Adrenal gland (tissue), 12 donors: Measurements from ENCODE around the gene RTL1. TPM values are rescaled to one million over a fixed set of nuclear protein-coding genes. Genes with fewer than 3 reads are reported as not detected.

ENCODE experiments used
- DNase-seq, 7 donors: peaks; one replicate each; pipeline ENCODE4 v3.0.0-alpha.2; 2019 to 2020
- H3K27ac ChIP-seq, 5 donors: fragments of 200-600 bp; sonication (generic) in 4 of 5; 1 replicate in 3 of 5; 2 replicates in 2 of 5; pipeline versions ENCODE4 v1.5.1 to v1.8.0; 2016 to 2020; ENCODE audit warnings: mild to moderate bottlenecking in 1 of 5
- H3K27me3 ChIP-seq: fragments of 200-600 bp; 2 replicates; pipeline ENCODE4 v1.8.0; 2021
- H3K36me3 ChIP-seq, 2 donors: fragments of 200-600 bp; replicated peaks in 1 of 2; 1 replicate in 1 of 2; 2 replicates in 1 of 2; pipeline versions ENCODE4 v1.5.1 to v1.8.0; 2018 to 2022
- H3K4me1 ChIP-seq, 2 donors: fragments of 200-600 bp; replicated peaks in 1 of 2; 1 replicate in 1 of 2; 2 replicates in 1 of 2; pipeline versions ENCODE4 v1.5.1 to v1.8.0; 2018 to 2021
- H3K4me3 ChIP-seq, 4 donors: fragments of 200-600 bp; sonication (generic) in 3 of 4; one replicate each; pipeline ENCODE4 v1.5.1; 2016 to 2018
- H3K9me3 ChIP-seq, 3 donors: fragments of 200-600 bp; sonication (generic) in 1 of 3; replicated peaks in 1 of 3; 1 replicate in 2 of 3; 2 replicates in 1 of 3; pipeline versions ENCODE4 v1.5.1 to v1.8.0; 2016 to 2021
- POLR2A ChIP-seq, 2 donors: fragments of 450-650 bp; IDR thresholded peaks; one replicate each; pipeline ENCODE4 v1.6.1; 2017; ENCODE audit warnings: antibody characterized with exemption in 2 of 2, mild to moderate bottlenecking in 2 of 2, moderate library complexity in 1 of 2
- whole genome bisulfite sequencing, 4 donors: extraction: QIAGEN DNeasy Blood & Tissue Kit in 2 of 4; methylation state at CpG; one replicate each; pipeline versions ENCODE4 v1.1.5 to v1.1.7; 2013 to 2017; 5-methylcytosine and 5-hydroxymethylcytosine counted together
- intact Hi-C, 2 donors: fragments of 100-400 bp; cut with DNase I; formaldehyde crosslinking; loops; one replicate each; pipeline versions ENCODE4 v1.14.1 to v1.15.0; 2022 to 2023
- polyA plus RNA-seq, 3 donors: library from polyadenylated mRNA; stranded (reverse); fragments of 200-250 nt in 2 of 3; fragments of 350-450 nt in 1 of 3; fragmentation: Illumina TruSeq in 1 of 3; extraction: RNeasy Lipid Tissue Mini Kit (QIAGEN cat#74804) in 1 of 3; gene quantifications; one replicate each; pipeline ENCODE4 v1.2.3, GENCODE V29; 2013 to 2014
- total RNA-seq, 9 donors: library from RNA; depleted of rRNA in 4 of 9; stranded (reverse); fragments of >200 nt in 4 of 9; fragments of 120-200 nt in 1 of 9; fragmentation: NEBNext Ultra II Directional in 1 of 9; extraction: Animal tissue kit (Norgen Biotek cat#: 25700) in 1 of 9; gene quantifications; one replicate each; pipeline versions ENCODE4 v1.1.0 to v1.2.4, GENCODE V29; 2013 to 2023
- TF ChIP-seq, protein P1 (sequence below), 6 experiments: fragments of 450-650 bp in 4 of 6; fragments of 200-600 bp in 2 of 6; sonication (generic) in 1 of 6; IDR thresholded peaks; 1 replicate in 5 of 6; 2 replicates in 1 of 6; pipeline versions ENCODE4 v1.5.1 to v1.8.0; 2016 to 2021; ENCODE audit warnings: antibody characterized with exemption in 6 of 6, mild to moderate bottlenecking in 2 of 6, moderate library complexity in 1 of 6
- donor health status: healthy with polysubstance abuse.
- donor health status: Bipolar disorder and iron deficiency.
- donor health status: DM: yes; HTN: yes; CAD: no.
- donor health status: DM: no; HTN: no; CAD: no.
- donor health status: DM: no; HTN: no; CAD: no.
- donor health status: DM: yes; HTN: yes; CAD: no.

RTL1 gene
- total and polyA plus RNA-seq, 12 donors = 0.11 to 6.2 (median 1.0) TPM; not detected in 3

DNA sequence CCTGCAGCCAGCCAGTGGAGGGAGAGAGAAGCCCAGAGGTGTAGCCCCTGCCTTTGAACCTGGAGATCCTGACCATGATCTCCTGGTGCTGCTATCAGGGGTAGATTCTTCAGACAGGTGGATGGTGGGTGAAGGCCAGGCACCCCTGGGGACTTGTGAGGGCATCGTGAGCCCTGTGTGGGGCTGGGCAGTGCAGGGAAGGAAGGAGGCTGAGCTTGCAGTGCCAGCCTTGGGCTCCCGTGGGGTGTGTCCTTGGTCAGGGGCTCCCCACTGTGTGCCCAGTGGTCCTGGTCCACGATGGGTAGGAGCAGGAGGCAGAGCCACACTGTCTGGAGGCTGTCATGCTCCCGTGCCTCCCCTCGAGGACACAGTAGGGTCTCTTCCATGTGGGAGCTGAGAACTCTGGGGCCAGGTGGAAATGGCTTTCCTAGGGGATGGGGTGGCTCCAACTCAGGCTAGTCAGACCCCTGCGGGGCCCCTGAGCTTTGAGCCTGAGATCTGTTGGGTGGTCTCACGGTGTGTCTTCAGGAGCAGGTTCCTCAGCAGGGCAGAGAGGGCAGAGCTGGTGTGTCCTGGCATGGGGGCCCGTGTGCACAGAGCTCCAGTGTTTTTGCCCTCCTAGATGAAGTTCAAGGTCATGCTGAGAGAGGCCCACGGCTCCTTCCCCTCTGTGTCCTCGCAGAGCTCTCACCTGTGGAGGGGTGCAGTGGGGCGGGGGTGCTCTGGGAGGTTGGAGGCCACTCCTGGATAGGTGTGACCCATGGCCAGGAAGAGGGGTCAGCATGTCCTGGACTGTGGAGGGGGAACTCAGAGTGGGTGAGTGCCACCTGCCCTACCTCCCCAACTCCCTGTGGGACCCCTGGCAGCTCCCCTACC is 25.0 kb downstream of the RTL1 start:
- H3K27ac ChIP-seq = peak overlapping the region in 2 of 5 donors; percentile 30 to 34
- no peaks in the 10 kb centered on the region for H3K27me3 ChIP-seq
- H3K9me3 ChIP-seq = no peaks in the 10 kb centered on the region
- no peak for TF ChIP-seq POLR2A (IDR thresholded peaks at IDR 0.05)
- TF ChIP-seq, protein P1, sequence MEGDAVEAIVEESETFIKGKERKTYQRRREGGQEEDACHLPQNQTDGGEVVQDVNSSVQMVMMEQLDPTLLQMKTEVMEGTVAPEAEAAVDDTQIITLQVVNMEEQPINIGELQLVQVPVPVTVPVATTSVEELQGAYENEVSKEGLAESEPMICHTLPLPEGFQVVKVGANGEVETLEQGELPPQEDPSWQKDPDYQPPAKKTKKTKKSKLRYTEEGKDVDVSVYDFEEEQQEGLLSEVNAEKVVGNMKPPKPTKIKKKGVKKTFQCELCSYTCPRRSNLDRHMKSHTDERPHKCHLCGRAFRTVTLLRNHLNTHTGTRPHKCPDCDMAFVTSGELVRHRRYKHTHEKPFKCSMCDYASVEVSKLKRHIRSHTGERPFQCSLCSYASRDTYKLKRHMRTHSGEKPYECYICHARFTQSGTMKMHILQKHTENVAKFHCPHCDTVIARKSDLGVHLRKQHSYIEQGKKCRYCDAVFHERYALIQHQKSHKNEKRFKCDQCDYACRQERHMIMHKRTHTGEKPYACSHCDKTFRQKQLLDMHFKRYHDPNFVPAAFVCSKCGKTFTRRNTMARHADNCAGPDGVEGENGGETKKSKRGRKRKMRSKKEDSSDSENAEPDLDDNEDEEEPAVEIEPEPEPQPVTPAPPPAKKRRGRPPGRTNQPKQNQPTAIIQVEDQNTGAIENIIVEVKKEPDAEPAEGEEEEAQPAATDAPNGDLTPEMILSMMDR (IDR thresholded peaks at IDR 0.05) = no peak
- peaks cover 0 to 14% of the 10 kb centered on the region in 2 donors for H3K4me1 ChIP-seq
- no peak for DNase-seq
- intact Hi-C loops = no loop called here
- H3K4me3 ChIP-seq = no peak overlapping the region
- H3K36me3 ChIP-seq = peaks cover 0 to 25% of the 10 kb centered on the region in 2 donors
- 44 to 90% (median 69%) methylated on average over 5 to 11 of the region's 11 CpGs for WGBS, 4 donors

DNA sequence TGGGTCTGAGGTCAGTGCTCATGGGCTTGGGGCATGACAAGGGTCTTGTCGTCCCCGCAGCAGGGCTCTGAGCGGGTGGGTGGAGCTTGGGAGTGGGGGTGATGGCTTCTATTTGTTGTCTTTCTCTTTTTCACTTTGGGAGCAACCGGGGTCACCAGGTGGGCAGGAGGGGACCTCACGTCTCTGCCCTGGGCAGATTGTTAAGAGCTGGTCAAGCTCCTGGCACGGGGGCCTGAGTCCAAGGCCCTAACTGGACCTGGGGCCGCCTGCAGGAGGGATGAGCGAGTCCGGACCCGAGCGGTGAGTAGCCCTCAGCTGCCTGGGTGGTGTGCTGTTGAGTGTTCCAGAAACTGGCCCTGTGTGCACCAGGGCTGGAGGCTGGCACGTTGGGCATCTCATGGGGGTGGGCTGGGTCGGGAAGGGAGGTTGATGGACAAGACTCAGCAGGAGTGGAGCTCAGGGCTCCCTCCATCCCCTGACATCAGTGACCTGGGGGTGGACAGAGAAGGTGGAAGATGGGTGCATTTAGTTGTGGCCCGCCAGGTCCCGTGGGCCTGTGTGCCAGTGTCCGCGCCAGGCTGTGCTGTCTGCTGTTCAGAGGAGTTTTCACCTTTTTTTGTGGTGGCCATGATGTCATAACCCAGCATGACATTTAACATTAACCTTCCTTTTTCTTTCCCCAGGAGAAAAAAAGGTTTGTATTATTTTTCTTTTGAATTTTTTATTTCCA is 27.5 kb downstream of the RTL1 start:
- peaks cover 0 to 3% of the 10 kb centered on the region in 2 donors for H3K36me3 ChIP-seq
- no peaks in the 10 kb centered on the region for H3K27me3 ChIP-seq
- TF ChIP-seq, protein P1 (IDR thresholded peaks at IDR 0.05) = no peak
- no peak for TF ChIP-seq POLR2A (IDR thresholded peaks at IDR 0.05)
- peak overlapping the region in 1 of 5 donors; percentile 3 for H3K27ac ChIP-seq
- no peaks in the 10 kb centered on the region for H3K9me3 ChIP-seq
- 80 to 84% (median 82%) methylated on average over 11 to 17 of the region's 17 CpGs for WGBS, 4 donors
- intact Hi-C loops = no loop called here
- H3K4me3 ChIP-seq = no peak overlapping the region
- DNase-seq = no peak
- H3K4me1 ChIP-seq = peaks cover 0 to 14% of the 10 kb centered on the region in 2 donors

DNA sequence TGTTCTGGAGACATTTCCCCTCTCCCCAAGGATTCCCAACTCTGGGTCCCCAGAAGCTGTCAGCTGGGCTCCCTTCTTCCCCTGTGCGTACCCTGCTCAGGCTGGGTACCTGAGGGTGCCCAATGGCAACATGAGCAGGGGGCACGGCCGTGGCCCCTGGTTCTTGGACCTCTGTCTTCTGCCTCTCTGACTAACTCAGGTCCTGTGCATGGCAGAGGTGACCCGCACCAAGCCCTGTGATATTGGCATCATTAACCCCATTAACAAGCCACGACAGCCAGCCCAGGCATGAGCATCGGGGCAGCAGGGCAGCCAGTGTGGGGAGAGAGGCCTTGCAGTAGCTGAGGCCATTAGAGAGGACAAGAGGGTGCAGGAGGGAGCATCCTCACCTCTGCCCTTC is 28.4 kb downstream of the RTL1 start:
- peaks cover 0 to 3% of the 10 kb centered on the region in 2 donors for H3K36me3 ChIP-seq
- intact Hi-C loops = no loop called here
- peak overlapping the region in 1 of 5 donors; percentile 41 for H3K27ac ChIP-seq
- no peak for TF ChIP-seq POLR2A (IDR thresholded peaks at IDR 0.05)
- TF ChIP-seq, protein P1 (IDR thresholded peaks at IDR 0.05) = no peak
- no peaks in the 10 kb centered on the region for H3K9me3 ChIP-seq
- H3K27me3 ChIP-seq = no peaks in the 10 kb centered on the region
- WGBS, 4 donors = 77 to 82% (median 80%) methylated on average over 5 to 6 of the region's 6 CpGs
- peaks cover 0 to 14% of the 10 kb centered on the region in 2 donors for H3K4me1 ChIP-seq
- DNase-seq = no peak
- no peak overlapping the region for H3K4me3 ChIP-seq

- WGBS, 4 donors = 78 to 91% (median 83%) methylated on average over 8 to 21 of the region's 21 CpGs
- Histone ChIP-seq H3K27me3 (no peaks in the 10 kb centered on the region), H3K9me3 (no peaks in the 10 kb centered on the region), H3K4me1 (peaks cover 0 to 14% of the 10 kb centered on the region in 2 donors), H3K27ac (peak overlapping the region in 1 of 5 donors; percentile 41), H3K36me3 (peaks cover 0 to 3% of the 10 kb centered on the region in 2 donors), H3K4me3 (no peak overlapping the region)
- TF ChIP-seq POLR2A (IDR thresholded peaks at IDR 0.05) = no peak
- TF ChIP-seq, protein P1 (IDR thresholded peaks at IDR 0.05) = no peak
- intact Hi-C loops = no loop called here
- no peak for DNase-seq
Measured at GRCh38 chr14:100874411-100875091, 29.0 kb downstream of the RTL1 start.
